ENCODE measurements around the gene ZDHHC18.

Gene ZDHHC18

GRCh38 chr1:26900001-26900814, 73.7 kb downstream of the ZDHHC18 start, which contains the start of gene GPATCH3:
TSS of gene GPATCH3 (minus strand) at chr1:26900467. CDS start at chr1:26900442, 25 bp downstream.
- DNase-seq (ENCODE audit: low spot score): peak; percentile 95

GRCh38 chr1:26900815-26901511, 74.5 kb downstream of the ZDHHC18 start:
- DNase-seq (ENCODE audit: low spot score): no peak

Measured in AG08395 (cell line).